Motor neuron (in vitro differentiated cells): ENCODE results near the gene PPM1D. TPM values are rescaled to one million over a fixed set of nuclear protein-coding genes. Genes with fewer than 3 reads are reported as not detected.
"Not testable (repeated sequence)": the region's sequence is repeated elsewhere in the genome, so short reads cannot be mapped to it uniquely, and the experiment has no call there.

Experiments
- ATAC-seq, 8 experiments: fragments of 200-7000 bp; cut with Tn5 transposase; replicated peaks in 6 of 8; 2 replicates each; pipeline ENCODE4 v1.8.0; 2021; ENCODE audit warnings: mild to moderate bottlenecking in 8 of 8, moderate library complexity in 8 of 8
- H3K27ac ChIP-seq, 2 donors: fragments of 250-450 bp; sonication (Bioruptor Pico); 2 replicates each; pipeline ENCODE4 v1.9.0; 2021; ENCODE audit warnings: antibody characterized with exemption in 2 of 2, mild to moderate bottlenecking in 2 of 2, moderate library complexity in 1 of 2
- H3K4me1 ChIP-seq, 2 donors: fragments of 250-450 bp; sonication (Bioruptor Pico); replicated peaks in 1 of 2; 2 replicates each; pipeline ENCODE4 v1.6.1; 2021; ENCODE audit warnings: antibody characterized with exemption in 2 of 2, mild to moderate bottlenecking in 2 of 2, moderate library complexity in 1 of 2
- H3K4me3 ChIP-seq, 5 donors: fragments of 250-450 bp; sonication (Bioruptor Pico); 2 replicates each; pipeline ENCODE4 v1.9.0; 2021; ENCODE audit warnings: antibody characterized with exemption in 5 of 5, mild to moderate bottlenecking in 5 of 5, moderate library complexity in 4 of 5
- WGBS, 10 experiments: fragments of 450-650 bp; shearing (Covaris generic); methylation state at CpG; one replicate each; pipeline ENCODE4 v1.0.0; 2022; 5-methylcytosine and 5-hydroxymethylcytosine counted together
- in situ Hi-C, 9 experiments: fragments of 400-800 bp; cut with MboI; loops; one replicate each; pipeline ENCODE4 v1.15.0; 2021; ENCODE audit warnings: low sequenced_read_pairs in 9 of 9, low pct_unique_long_range_greater_than_20kb in 2 of 9; ENCODE audit not compliant: unreplicated experiment in 9 of 9
- total RNA-seq, 8 experiments: library from RNA; unstranded; fragments of 300-600 nt; gene quantifications; 2 replicates each; pipeline versions ENCODE4 v1.2.3 to v1.2.4, GENCODE V29; 2022

Gene PPM1D
- total RNA-seq = 10 to 100 TPM in 7 of 8 experiments, 1 to 10 TPM in 1; 7.3 to 26.1 (median 15.2) TPM

DNA sequence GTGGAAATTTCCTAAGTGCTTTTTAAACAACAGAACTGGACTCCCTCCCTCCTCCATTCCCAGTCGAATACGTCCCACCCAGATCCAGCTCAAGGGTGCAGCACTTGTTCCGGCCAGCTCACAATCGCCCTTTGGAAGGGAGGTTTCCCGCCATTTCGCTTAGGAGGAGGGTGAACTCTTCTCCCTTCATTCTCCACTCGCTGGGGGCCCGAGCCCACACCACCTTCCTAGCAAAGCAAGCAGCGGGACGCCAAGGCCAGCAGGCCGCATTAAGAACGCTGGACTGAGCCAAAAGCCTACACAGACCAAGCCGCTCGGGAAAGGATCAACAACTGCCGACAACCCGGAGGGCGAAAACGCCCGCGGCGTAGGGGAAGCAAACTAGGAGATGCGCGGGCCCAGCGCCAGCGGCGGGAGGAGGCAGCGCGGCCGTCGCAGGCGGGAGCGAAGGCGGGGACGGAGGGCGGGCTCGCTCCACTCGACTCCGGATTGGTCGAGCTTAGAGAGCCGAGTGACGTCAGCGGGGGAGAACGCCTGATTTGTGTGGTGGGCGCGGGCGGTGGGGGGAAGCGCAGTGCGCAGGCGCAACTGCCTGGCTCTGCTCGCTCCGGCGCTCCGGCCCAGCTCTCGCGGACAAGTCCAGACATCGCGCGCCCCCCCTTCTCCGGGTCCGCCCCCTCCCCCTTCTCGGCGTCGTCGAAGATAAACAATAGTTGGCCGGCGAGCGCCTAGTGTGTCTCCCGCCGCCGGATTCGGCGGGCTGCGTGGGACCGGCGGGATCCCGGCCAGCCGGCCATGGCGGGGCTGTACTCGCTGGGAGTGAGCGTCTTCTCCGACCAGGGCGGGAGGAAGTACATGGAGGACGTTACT, at the start of gene PPM1D:
TSS of gene PPM1D (plus strand) at position 574 of the 870 bp plus-strand sequence. CDS start at position 796, 222 bp downstream.
- Histone ChIP-seq H3K4me1 (peaks cover 2 to 11% of the 10 kb centered on the region in 2 donors), H3K27ac (peak within 1 kb of the TSS; percentile 81 to 84), H3K4me3 (peak within 1 kb of the TSS; percentile 57 to 89 (median 76))
- 0 to 13% (median 0%) methylated on average over 1 to 18 of the region's 83 CpGs; no CpG with 5 or more reads in 4 of the 10 experiments for WGBS, 10 experiments
- peak; percentile 87 to 94 (median 92) for ATAC-seq
- in situ Hi-C loops = no loop called here

DNA sequence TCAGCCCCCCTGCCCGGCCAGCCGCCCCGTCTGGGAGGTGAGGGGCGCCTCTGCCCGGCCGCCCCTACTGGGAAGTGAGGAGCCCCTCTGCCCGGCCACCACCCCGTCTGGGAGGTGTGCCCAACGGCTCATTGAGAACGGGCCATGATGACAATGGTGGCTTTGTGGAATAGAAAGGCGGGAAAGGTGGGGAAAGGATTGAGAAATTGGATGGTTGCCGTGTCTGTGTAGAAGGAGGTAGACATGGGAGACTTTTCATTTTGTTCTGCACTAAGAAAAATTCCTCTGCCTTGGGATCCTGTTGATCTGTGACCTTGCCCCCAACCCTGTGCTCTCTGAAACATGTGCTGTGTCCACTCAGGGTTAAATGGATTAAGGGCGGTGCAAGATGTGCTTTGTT, 47.7 kb upstream of the PPM1D start:
- H3K4me1 ChIP-seq, H3K4me3 ChIP-seq, H3K27ac ChIP-seq, ATAC-seq, in situ Hi-C loops: not testable (repeated sequence)
- WGBS, 10 experiments = no CpG with 5 or more reads among the region's 13 CpGs

DNA sequence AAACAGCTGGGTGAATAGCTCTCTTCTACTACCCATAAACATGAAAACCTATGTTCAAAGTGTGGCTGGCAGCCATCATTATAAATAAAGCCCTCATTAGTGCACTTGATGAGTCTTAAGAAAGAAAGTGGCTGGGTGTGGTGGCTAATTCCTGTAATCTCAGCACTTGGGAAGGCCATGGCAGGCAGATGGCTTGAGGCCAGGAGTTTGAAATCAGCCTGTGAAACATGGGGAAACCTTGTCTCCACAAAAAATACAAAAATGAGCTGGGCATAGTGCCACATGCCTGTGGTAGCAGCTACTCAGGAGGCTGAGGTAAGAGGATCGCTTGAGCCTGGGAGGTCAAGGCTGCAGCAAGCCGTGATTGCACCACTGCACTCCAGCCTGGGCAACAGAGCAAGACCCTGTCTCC, 45.6 kb upstream of the PPM1D start:
- Histone ChIP-seq H3K27ac (no peak overlapping the region), H3K4me1 (no peaks in the 10 kb centered on the region), H3K4me3 (no peak overlapping the region)
- peak in 2 of 8 experiments; percentile 80 to 87 for ATAC-seq
- WGBS, 10 experiments = 0 to 100% (median 80%) methylated on average over 1 to 2 of the region's 2 CpGs; no CpG with 5 or more reads in 4 of the 10 experiments
- in situ Hi-C loops = no loop called here

DNA sequence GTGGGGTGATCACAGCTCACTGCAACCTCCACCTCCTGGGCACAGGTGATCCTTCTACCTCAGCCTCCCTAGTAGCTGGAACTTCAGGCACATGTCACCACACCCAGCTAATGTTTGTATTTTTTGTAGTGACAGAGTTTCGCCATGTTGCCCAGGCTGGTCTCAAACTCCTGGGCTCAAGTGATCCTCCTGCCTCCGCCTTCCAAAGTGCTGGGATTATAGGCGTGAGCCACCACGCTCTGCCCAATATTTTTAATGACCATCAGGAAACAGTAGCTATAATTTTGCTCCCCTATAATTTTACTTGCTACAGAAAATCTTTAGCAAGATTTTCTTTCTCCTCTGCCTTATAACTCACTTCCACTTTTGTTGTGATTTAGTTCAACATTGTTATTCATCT, 44.2 kb upstream of the PPM1D start:
- Histone ChIP-seq H3K4me1 (no peaks in the 10 kb centered on the region), H3K4me3 (no peak overlapping the region), H3K27ac (no peak overlapping the region)
- ATAC-seq = no peak
- in situ Hi-C loops = no loop called here
- 59 to 100% (median 96%) methylated on average over 1 to 4 of the region's 4 CpGs; no CpG with 5 or more reads in 1 of the 10 experiments for WGBS, 10 experiments

DNA sequence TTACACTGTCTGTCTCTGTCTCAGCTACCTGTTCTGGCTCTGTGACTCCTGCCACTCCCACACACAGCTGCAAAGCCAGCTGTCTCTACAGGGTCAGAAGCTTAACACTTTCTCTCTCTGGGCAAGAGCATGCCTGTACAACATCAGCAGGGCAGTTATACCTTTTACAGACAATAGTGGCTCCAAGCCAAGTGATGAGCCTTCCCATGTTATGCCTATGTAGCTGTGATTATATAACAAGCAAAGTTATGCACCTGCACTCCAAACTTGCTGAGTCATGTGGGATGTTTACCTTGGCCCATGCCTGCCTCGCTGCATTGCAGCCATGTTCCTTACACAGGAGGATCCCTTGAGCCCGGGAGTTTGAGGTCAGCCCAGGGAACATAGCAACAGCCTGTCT, 42.2 kb upstream of the PPM1D start:
- WGBS, 10 experiments = 8 to 100% (median 75%) methylated on average over 1 to 2 of the region's 2 CpGs; no CpG with 5 or more reads in 4 of the 10 experiments
- Histone ChIP-seq H3K4me1 (no peaks in the 10 kb centered on the region), H3K27ac (no peak overlapping the region), H3K4me3 (no peak overlapping the region)
- in situ Hi-C loops = no loop called here
- no peak for ATAC-seq

DNA sequence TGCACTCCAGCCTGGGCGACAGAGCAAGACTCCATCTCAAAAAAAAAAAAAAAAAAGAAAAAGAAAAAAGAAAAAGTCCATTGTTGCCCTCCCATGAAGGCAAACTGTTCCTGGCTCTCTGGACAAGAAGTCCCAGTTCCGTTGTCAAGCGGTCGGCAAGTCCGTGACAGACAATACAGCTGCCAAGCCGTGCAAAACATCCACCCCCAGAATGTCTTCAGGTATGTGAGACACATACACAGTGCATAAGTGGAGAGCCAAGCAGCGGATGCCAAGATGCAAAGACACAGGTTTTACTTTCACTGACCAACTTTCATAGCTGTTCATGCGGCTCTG, 40.4 kb upstream of the PPM1D start:
- in situ Hi-C loops = no loop called here
- no peak overlapping the region for H3K4me3 ChIP-seq
- H3K4me1 ChIP-seq = no peaks in the 10 kb centered on the region
- WGBS, 10 experiments = 74 to 100% (median 93%) methylated on average over 1 to 8 of the region's 8 CpGs; no CpG with 5 or more reads in 2 of the 10 experiments
- no peak for ATAC-seq
- no peak overlapping the region for H3K27ac ChIP-seq

DNA sequence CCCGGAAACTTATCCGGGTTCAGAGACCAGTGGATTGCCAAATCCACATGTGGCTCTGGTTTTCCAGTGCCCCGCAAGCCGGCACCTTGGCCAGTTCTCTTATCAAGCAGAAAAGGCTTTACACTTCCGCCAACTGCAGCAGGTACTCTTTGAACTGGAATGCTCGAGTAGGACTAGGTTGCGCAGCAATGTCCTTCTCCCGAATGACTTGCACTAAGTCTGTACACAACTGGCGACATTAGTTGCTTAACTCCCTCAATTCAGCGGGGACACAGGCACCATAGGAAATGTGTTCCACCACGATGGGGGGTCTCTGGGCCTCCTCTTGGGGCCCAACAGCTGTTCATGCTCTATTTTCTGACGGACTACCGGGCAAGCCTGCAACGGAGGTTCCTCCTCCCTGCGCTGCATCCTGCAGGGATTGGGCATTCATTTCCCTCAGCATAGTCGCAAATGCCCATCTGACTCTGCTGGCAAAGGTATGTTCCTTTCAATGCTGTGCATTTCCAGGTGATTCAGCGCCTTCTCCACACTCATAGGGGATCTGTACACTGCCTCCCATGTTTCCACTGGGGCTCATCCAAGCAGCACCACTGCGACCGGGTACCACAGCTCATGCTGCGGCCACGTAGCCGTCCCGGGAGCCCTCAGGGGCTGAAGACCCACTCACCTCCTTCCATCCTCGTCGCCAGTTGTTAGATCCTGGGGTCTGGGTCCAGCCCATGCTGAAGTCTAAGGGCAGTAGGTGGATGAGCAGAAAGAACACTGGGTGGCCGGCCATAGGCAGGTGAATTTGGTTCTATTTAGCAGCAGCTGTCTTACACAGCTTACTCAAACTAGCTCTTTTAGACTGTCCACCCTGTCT, 39.8 kb upstream of the PPM1D start:
- in situ Hi-C loops = no loop called here
- no peaks in the 10 kb centered on the region for H3K4me1 ChIP-seq
- ATAC-seq = no peak
- no peak overlapping the region for H3K27ac ChIP-seq
- no peak overlapping the region for H3K4me3 ChIP-seq
- 53 to 100% (median 88%) methylated on average over 1 to 17 of the region's 26 CpGs for WGBS, 10 experiments

DNA sequence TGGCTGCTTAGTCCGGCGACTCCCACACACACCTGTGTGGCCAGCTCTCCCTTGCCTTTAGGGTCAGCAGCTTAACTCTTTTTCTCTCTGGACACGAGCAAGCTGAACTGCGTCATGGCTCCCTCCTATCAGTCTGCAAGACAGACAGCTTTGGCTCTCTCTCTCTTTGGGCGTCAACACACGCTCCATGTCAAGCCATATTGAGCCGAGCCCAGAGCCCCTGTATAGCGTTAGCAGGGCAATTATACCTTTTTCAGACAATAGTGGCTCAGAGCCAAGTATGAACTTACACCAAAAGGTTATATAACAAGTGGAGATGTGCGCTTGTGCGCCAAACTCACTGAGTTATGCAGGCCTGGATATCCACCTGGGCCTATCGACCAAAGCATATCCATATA, 39.1 kb upstream of the PPM1D start:
- WGBS, 10 experiments = 80 to 95% (median 90%) methylated on average over 2 to 7 of the region's 11 CpGs; no CpG with 5 or more reads in 1 of the 10 experiments
- no peak overlapping the region for H3K27ac ChIP-seq
- in situ Hi-C loops = no loop called here

DNA sequence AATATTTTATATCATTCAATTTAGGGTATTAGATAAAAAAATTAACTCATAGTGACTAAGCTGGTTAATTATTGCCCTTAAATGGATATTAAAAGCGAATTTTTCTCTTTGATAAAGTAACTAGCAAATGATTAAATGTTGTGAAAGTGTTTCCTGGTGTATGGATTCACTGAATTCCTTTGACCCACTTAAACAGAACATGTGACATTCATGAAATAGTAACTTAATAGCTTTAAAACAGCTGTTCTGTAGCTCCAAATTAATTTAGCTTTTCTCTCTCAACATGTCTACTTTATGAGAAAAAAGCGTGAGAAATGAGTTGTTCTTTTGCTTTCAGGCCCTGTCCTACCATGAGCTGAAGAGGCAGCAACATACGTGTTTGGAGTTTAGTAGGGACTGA, 37.6 kb upstream of the PPM1D start:
- in situ Hi-C loops = no loop called here
- Histone ChIP-seq H3K27ac (no peak overlapping the region), H3K4me3 (no peak overlapping the region), H3K4me1 (no peaks in the 10 kb centered on the region)
- ATAC-seq = no peak
- WGBS, 10 experiments = 7 to 76% (median 50%) methylated on average over 1 to 3 of the region's 3 CpGs

More for the DNA sequence above, 39.1 kb upstream of the PPM1D start:
- H3K4me1 ChIP-seq = no peaks in the 10 kb centered on the region
- no peak overlapping the region for H3K4me3 ChIP-seq
- no peak for ATAC-seq

DNA sequence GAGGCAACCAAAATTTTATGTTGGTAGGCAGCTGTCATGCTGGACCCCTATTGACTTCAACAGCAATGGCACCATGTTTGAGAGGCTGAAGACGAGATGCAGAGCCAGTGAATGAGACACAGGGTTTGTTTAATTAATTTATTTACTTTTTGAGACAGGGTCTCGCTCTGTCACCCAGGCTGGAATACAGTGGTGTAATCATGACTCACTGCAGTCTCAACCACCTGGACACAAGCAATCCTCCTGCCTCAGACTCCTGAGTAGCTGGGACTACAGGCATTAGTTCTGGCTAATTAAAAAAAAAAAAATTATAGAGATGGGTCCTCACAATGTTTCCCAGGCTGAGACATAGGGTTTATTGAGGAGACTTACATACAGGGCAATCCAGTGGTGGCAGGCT, 36.2 kb upstream of the PPM1D start:
- WGBS, 10 experiments = 20 to 100% (median 67%) methylated on average over 1 to 2 of the region's 2 CpGs; no CpG with 5 or more reads in 5 of the 10 experiments

DNA sequence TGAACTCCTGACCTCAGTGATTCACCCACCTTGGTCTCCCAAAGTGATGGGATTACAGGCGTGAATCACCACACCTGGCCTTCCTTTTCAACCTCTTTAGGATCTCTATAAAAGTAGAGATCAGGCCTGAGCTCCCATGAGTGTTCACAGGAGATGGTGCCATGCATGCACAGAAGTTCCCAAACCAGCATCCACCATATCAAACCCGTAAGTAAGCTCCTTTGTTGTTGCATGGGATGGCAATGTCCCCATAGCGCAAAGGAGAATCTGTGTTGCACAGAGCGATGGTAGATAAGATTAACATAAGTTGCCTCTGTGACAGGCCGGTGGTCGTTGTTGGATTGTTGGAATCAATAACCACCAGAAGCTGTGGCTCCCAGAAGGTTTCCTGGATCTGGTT, 34.8 kb upstream of the PPM1D start:
- WGBS, 10 experiments = 60 to 100% (median 93%) methylated on average over 1 to 5 of the region's 6 CpGs; no CpG with 5 or more reads in 2 of the 10 experiments
- H3K27ac ChIP-seq = no peak overlapping the region
- H3K4me3 ChIP-seq = no peak overlapping the region
- no peak for ATAC-seq
- in situ Hi-C loops = no loop called here
- no peaks in the 10 kb centered on the region for H3K4me1 ChIP-seq

More for the DNA sequence above, 36.2 kb upstream of the PPM1D start:
- peak in 1 of 8 experiments; percentile 50 for ATAC-seq
- Histone ChIP-seq H3K4me1 (no peaks in the 10 kb centered on the region), H3K27ac (no peak overlapping the region), H3K4me3 (no peak overlapping the region)
- in situ Hi-C loops = no loop called here

DNA sequence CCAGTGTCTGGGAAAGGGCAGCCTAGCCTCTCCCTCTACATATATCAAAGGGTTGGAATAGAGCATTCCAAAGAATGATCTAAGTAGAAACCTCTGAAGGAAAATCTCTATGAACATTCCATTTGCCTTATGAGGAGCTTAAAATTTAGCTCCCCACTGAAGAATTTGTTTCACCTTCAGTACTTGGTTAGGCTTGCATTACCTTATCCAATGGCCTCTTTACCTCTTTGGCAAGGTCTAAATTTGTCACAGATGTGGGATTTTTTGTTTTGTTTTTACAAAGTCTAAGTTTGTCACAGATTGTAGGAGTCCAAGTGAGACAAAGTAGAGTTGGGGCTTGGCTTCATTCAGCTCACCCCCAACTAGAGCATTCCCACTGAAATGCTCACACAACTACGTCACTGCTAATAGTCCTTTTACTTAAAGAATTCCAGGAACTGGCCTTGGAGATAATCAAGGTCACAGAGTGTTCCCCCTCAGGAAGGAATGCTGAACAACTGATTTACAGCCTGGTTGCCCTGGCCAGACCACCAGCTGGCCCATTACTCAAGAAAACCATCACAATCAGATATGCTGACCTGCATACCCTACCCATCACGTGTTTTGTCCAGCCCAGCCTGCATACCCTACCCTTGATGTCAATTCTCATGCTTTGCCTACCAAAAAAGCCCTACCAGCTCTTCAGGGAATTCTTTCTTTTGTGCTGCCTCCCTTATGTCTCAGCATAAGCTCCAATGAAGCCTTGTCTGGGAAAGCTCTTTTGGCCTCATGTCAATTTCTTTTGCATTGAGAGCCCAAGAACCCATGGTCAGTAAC, 26.5 kb upstream of the PPM1D start:
- ATAC-seq = peak in 2 of 8 experiments; percentile 57 to 84
- no peak overlapping the region for H3K27ac ChIP-seq
- in situ Hi-C loops = no loop called here

More for the DNA sequence above, 26.5 kb upstream of the PPM1D start:
- Histone ChIP-seq H3K4me3 (no peak overlapping the region), H3K4me1 (no peaks in the 10 kb centered on the region)
- WGBS, 10 experiments = 17 to 80% (median 51%) methylated on average over 1 to 2 of the region's 2 CpGs; no CpG with 5 or more reads in 7 of the 10 experiments
